ENCODE results near the gene SVOP. TPM values are rescaled to one million over a fixed set of nuclear protein-coding genes. Genes with fewer than 3 reads are reported as not detected.

Gene SVOP, protein sequence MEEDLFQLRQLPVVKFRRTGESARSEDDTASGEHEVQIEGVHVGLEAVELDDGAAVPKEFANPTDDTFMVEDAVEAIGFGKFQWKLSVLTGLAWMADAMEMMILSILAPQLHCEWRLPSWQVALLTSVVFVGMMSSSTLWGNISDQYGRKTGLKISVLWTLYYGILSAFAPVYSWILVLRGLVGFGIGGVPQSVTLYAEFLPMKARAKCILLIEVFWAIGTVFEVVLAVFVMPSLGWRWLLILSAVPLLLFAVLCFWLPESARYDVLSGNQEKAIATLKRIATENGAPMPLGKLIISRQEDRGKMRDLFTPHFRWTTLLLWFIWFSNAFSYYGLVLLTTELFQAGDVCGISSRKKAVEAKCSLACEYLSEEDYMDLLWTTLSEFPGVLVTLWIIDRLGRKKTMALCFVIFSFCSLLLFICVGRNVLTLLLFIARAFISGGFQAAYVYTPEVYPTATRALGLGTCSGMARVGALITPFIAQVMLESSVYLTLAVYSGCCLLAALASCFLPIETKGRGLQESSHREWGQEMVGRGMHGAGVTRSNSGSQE
- total RNA-seq (2014; rRNA removed; shearing (Covaris generic)) = under 0.01 TPM in 1 of 2 replicates, not detected in the other

DNA sequence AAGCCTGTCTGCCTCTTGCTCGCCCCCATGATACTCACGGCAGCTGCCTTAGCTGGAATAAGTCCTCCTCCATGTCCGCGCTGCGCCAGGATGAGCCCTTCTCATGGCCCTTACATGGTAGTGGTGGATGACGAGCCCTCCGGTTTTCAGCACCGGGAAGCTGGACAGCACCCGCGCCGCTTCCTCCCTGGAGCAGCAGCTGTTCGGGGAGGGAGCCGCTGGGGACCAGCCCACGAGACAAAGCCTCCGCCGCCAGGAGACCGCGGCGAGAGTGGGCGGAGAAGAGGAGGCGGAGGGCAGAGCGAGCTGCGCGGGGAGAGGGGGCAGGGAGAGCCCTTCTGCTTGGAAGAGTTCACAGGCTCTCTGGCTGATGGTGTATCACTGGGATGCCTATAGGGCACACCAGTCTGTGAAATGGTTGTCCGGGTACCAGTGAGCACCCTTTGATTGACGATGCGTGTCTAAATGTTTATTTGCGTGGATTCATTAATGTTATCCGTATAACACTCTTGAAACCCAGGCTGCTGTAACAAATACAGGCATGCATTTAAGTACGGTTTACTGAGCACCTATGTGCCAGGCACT, at the start of gene SVOP:
Gene SVOP, minus strand, starts transcription at position 273 of the 585 bp plus-strand sequence. Its CDS starts 200 bp downstream, at position 73.

DNA sequence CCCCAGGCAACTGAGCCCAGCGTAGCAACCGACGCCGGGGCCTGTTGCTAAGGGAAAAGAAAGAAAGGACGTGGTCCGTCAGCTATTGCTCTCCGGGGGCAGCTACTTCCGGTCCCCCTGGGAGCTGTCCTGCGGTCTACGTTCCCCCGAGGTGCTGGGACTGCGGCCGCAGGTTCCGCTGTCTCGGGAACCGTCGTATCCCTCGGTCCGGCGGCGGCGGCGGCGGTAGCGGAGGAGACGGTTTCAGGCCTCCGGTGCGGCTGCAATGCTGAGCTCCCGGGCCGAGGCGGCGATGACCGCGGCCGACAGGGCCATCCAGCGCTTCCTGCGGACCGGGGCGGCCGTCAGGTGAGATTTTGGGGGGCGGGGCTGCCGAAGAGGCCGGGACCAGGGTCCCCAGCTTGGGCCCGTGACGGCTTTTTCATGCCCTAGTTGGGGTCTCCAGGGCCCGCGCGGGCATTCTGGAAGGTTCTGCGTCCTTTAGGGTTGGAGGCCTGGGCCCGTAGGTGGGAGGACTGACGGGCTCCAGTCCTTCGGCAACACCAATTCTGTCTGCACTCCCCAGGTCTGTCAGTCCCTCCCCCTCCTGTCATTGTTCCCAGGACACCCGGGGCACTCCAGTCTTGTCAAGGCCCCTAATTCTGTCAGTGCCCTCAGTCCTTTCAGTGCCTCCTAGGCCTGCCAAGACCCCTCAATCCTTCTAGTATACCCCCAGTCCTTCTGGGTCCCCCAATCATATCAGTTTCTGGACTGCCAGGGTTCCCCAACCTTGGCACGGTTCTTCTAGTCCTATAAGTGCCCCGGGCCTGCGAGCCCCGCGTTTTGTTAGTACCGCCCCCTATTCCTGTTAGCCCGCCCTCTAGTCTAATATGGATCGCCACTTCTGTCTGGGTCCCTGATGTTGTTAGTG, 31.8 kb upstream of the SVOP start, which contains the start of gene USP30:
Gene USP30, plus strand, starts transcription at position 163 of the 910 bp plus-strand sequence. Its CDS starts 103 bp downstream, at position 266.

DNA sequence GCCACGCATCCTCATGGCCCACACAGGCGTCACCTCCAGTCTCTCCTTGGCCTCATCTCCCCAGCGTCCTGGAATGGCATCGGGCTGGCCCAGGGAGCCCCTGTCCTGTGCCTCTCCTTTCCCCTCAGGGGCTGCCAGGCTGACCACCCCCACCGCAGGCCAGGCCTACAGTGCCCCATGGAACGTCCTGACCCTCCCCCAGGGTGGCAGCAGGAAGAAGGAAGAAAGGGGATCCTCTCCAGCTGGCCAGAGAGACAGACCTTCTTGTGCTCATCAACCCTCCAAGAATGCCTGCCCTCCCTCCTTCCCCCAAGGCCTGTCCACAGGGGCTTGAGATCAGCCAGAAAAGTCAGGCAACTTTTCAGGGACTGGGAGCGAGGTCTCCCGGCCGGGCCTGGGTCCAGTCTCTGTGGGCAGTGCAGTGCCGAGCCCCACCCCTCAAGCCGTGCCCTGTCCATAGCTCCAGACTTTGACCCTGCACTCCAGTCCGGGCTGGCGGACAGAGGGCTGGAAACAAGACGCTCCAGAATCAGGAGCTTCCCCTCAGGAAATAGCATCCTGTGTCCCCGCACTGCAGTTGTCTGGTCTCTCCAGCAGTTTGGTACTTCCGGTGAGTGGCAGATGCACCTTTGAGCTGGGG, 141.1 kb downstream of the SVOP start, which contains the start of gene DAO:
Gene DAO, plus strand, starts transcription at position 478 of the 640 bp plus-strand sequence. CDS start 4,915 bp downstream, outside the sequence.

Small RNA genes within 50 kb of the gene (small RNA-seq; reads per million reads assigned to genes)
- gene AC190387.1 = not detected
- not detected for gene RNA5SP372
- not detected for gene RNU6-361P

Other genes starting within 250 kb of the SVOP start
- 61.8 and 75.2 TPM in 2 replicates for gene SSH1, start 163.5 kb downstream of the SVOP start, total RNA-seq (2014; rRNA removed; shearing (Covaris generic))
- gene DAO, start 141.0 kb downstream of the SVOP start, total RNA-seq (2014; rRNA removed; shearing (Covaris generic)) = not detected in 2 replicates
- 5.9 and 11.1 TPM in 2 replicates for gene USP30, start 31.5 kb upstream of the SVOP start, total RNA-seq (2014; rRNA removed; shearing (Covaris generic))
- gene ALKBH2, start 72.4 kb upstream of the SVOP start, total RNA-seq (2014; rRNA removed; shearing (Covaris generic)) = 76.8 and 83.8 TPM in 2 replicates
- gene UNG, start 76.5 kb upstream of the SVOP start, total RNA-seq (2014; rRNA removed; shearing (Covaris generic)) = 91.1 and 105 TPM in 2 replicates
- gene ACACB, start 95.5 kb upstream of the SVOP start, total RNA-seq (2014; rRNA removed; shearing (Covaris generic)) = 4.1 and 6.6 TPM in 2 replicates